MG63 (cell line): ENCODE data around the gene ANTXR1. TPM values are rescaled to one million over a fixed set of nuclear protein-coding genes. Genes with fewer than 3 reads are reported as not detected.

Experiments used
- DNase-seq: peaks from one replicate; pipeline ENCODE4 v3.0.0-alpha.2; 2020
- H3K27me3 ChIP-seq: fragments of 250-450 bp; sonication (Bioruptor Pico); 2 replicates; pipeline ENCODE4 v1.5.1; 2020; ENCODE audit warnings: mild to moderate bottlenecking, moderate library complexity
- H3K36me3 ChIP-seq: fragments of 250-450 bp; sonication (Bioruptor Pico); 2 replicates; pipeline ENCODE4 v1.5.1; 2020; ENCODE audit warnings: mild to moderate bottlenecking, moderate library complexity
- H3K4me3 ChIP-seq: fragments of 250-450 bp; sonication (Bioruptor Pico); 2 replicates; pipeline ENCODE4 v1.5.1; 2020; ENCODE audit warnings: mild to moderate bottlenecking, moderate library complexity
- H3K9me3 ChIP-seq: fragments of 250-450 bp; sonication (Bioruptor Pico); 2 replicates; pipeline ENCODE4 v1.5.1; 2020; ENCODE audit warnings: mild to moderate bottlenecking, moderate library complexity
- total RNA-seq: library from RNA; depleted of rRNA; stranded (reverse); fragments of >200 nt; shearing (Covaris generic); gene quantifications from 2 replicates; pipeline ENCODE4 v1.2.3, GENCODE V29; 2014; ENCODE audit warnings: low replicate concordance

ANTXR1 gene
- total RNA-seq, 1 experiment from 2014 or later: 48.6 TPM

GRCh38 chr2:69020496-69021426 is 7.8 kb downstream of the ANTXR1 start:
- Histone ChIP-seq H3K36me3 (peaks cover 7% of the 10 kb centered on the region), H3K27me3 (no peaks in the 10 kb centered on the region), H3K4me3 (no peak overlapping the region), H3K9me3 (no peaks in the 10 kb centered on the region)
- no peak for DNase-seq

- no peak for DNase-seq
- Histone ChIP-seq H3K27me3 (no peaks in the 10 kb centered on the region), H3K9me3 (no peaks in the 10 kb centered on the region), H3K4me3 (no peak overlapping the region), H3K36me3 (peaks cover 7% of the 10 kb centered on the region)
These were observed 8.7 kb downstream of the ANTXR1 start for GRCh38 chr2:69021727-69022126.

- no peak for DNase-seq
- Histone ChIP-seq H3K4me3 (no peak overlapping the region), H3K36me3 (peaks cover 3% of the 10 kb centered on the region)
These were observed 9.6 kb downstream of the ANTXR1 start for GRCh38 chr2:69022548-69022947.

GRCh38 chr2:69023236-69023635 is 10.3 kb downstream of the ANTXR1 start:
- no peaks in the 10 kb centered on the region for H3K27me3 ChIP-seq
- H3K36me3 ChIP-seq: no peaks in the 10 kb centered on the region; the same call in 1 of the 2 replicates
- no peak for DNase-seq
- peaks cover 2% of the 10 kb centered on the region for H3K9me3 ChIP-seq
- no peak overlapping the region for H3K4me3 ChIP-seq

More at GRCh38 chr2:69022548-69022947, 9.6 kb downstream of the ANTXR1 start:
- peaks cover 2% of the 10 kb centered on the region; the same call in 1 of the 2 replicates for H3K9me3 ChIP-seq
- no peaks in the 10 kb centered on the region for H3K27me3 ChIP-seq

- no peaks in the 10 kb centered on the region; the same call in 1 of the 2 replicates for H3K36me3 ChIP-seq
- H3K4me3 ChIP-seq: no peak overlapping the region
- no peak for DNase-seq
- peaks cover 2% of the 10 kb centered on the region for H3K9me3 ChIP-seq
- H3K27me3 ChIP-seq: no peaks in the 10 kb centered on the region
These were observed 13.0 kb downstream of the ANTXR1 start for GRCh38 chr2:69026026-69026425.

GRCh38 chr2:69026691-69027459 is 13.9 kb downstream of the ANTXR1 start:
- H3K36me3 ChIP-seq: no peaks in the 10 kb centered on the region; the same call in 1 of the 2 replicates
- no peak for DNase-seq

GRCh38 chr2:69030800-69031428 is 17.9 kb downstream of the ANTXR1 start:
- Histone ChIP-seq H3K36me3 (no peaks in the 10 kb centered on the region; the same call in none of the 2 replicates), H3K9me3 (peaks cover 2% of the 10 kb centered on the region), H3K27me3 (no peaks in the 10 kb centered on the region), H3K4me3 (no peak overlapping the region)
- no peak for DNase-seq

More at GRCh38 chr2:69026691-69027459, 13.9 kb downstream of the ANTXR1 start:
- Histone ChIP-seq H3K9me3 (peaks cover 2% of the 10 kb centered on the region), H3K27me3 (no peaks in the 10 kb centered on the region), H3K4me3 (no peak overlapping the region)

GRCh38 chr2:69031466-69031865 is 18.5 kb downstream of the ANTXR1 start:
- Histone ChIP-seq H3K4me3 (no peak overlapping the region), H3K36me3 (no peaks in the 10 kb centered on the region; the same call in none of the 2 replicates), H3K27me3 (no peaks in the 10 kb centered on the region), H3K9me3 (peaks cover 2% of the 10 kb centered on the region)
- DNase-seq: no peak

- Histone ChIP-seq H3K27me3 (no peaks in the 10 kb centered on the region), H3K4me3 (no peak overlapping the region), H3K36me3 (no peaks in the 10 kb centered on the region; the same call in none of the 2 replicates), H3K9me3 (peaks cover 1% of the 10 kb centered on the region)
- no peak for DNase-seq
These were observed 19.4 kb downstream of the ANTXR1 start for GRCh38 chr2:69032336-69032735.

GRCh38 chr2:69033461-69034095 is 20.6 kb downstream of the ANTXR1 start:
- Histone ChIP-seq H3K36me3 (no peaks in the 10 kb centered on the region; the same call in 1 of the 2 replicates), H3K4me3 (no peak overlapping the region), H3K27me3 (no peaks in the 10 kb centered on the region), H3K9me3 (no peaks in the 10 kb centered on the region)
- DNase-seq: no peak

GRCh38 chr2:69034122-69034521 is 21.1 kb downstream of the ANTXR1 start:
- Histone ChIP-seq H3K9me3 (no peaks in the 10 kb centered on the region), H3K36me3 (no peaks in the 10 kb centered on the region; the same call in 1 of the 2 replicates), H3K27me3 (no peaks in the 10 kb centered on the region), H3K4me3 (no peak overlapping the region)
- no peak for DNase-seq

- H3K36me3 ChIP-seq: peaks cover 5% of the 10 kb centered on the region
- H3K27me3 ChIP-seq: no peaks in the 10 kb centered on the region
- no peak for DNase-seq
- no peak overlapping the region for H3K4me3 ChIP-seq
- H3K9me3 ChIP-seq: no peaks in the 10 kb centered on the region
These were observed 21.9 kb downstream of the ANTXR1 start for GRCh38 chr2:69034845-69035244.

- no peak overlapping the region for H3K4me3 ChIP-seq
- peaks cover 22% of the 10 kb centered on the region for H3K36me3 ChIP-seq
- no peaks in the 10 kb centered on the region for H3K9me3 ChIP-seq
- DNase-seq: no peak
- H3K27me3 ChIP-seq: no peaks in the 10 kb centered on the region
These were observed 23.9 kb downstream of the ANTXR1 start for GRCh38 chr2:69036926-69037325.

- Histone ChIP-seq H3K36me3 (peaks cover 48% of the 10 kb centered on the region), H3K9me3 (no peaks in the 10 kb centered on the region), H3K4me3 (no peak overlapping the region), H3K27me3 (no peaks in the 10 kb centered on the region)
- no peak for DNase-seq
These were observed 28.2 kb downstream of the ANTXR1 start for GRCh38 chr2:69041214-69041613.

GRCh38 chr2:69043736-69044400 is 30.9 kb downstream of the ANTXR1 start:
- Histone ChIP-seq H3K4me3 (no peak overlapping the region), H3K9me3 (no peaks in the 10 kb centered on the region), H3K36me3 (peaks cover 57% of the 10 kb centered on the region), H3K27me3 (no peaks in the 10 kb centered on the region)
- no peak for DNase-seq

- Histone ChIP-seq H3K36me3 (peaks cover 41% of the 10 kb centered on the region), H3K9me3 (no peaks in the 10 kb centered on the region), H3K27me3 (no peaks in the 10 kb centered on the region), H3K4me3 (no peak overlapping the region)
- peak; percentile 18 for DNase-seq
These were observed 33.3 kb downstream of the ANTXR1 start for GRCh38 chr2:69046221-69046662.
